Endodermal cell (in vitro differentiated cells): Measurements from ENCODE around the gene SPRY2. TPM values are rescaled to one million over a fixed set of nuclear protein-coding genes. Genes with fewer than 3 reads are reported as not detected.

ENCODE experiments used
- DNase-seq: peaks from one replicate; pipeline ENCODE4 v3.0.0-alpha.2; 2017
- H3K27ac ChIP-seq: 2 replicates; pipeline ENCODE4 v1.5.1; 2013; ENCODE audit warnings: mild to moderate bottlenecking, low read depth, low read length, moderate library complexity
- H3K27me3 ChIP-seq: 2 replicates; pipeline ENCODE4 v1.6.1; 2013; ENCODE audit warnings: mild to moderate bottlenecking, low read length, moderate library complexity; ENCODE audit not compliant: insufficient read depth, control insufficient read depth, poor library complexity, severe bottlenecking
- H3K36me3 ChIP-seq: 2 replicates; pipeline ENCODE4 v1.7.0; 2013; ENCODE audit warnings: mild to moderate bottlenecking, low read length, moderate library complexity; ENCODE audit not compliant: control insufficient read depth, insufficient read depth
- H3K4me1 ChIP-seq: one replicate; pipeline ENCODE4 v1.7.0; 2013; ENCODE audit warnings: low read length; ENCODE audit not compliant: control insufficient read depth, insufficient read depth
- H3K4me3 ChIP-seq: 2 replicates; pipeline ENCODE4 v1.5.1; 2013; ENCODE audit warnings: mild to moderate bottlenecking, low read length, moderate library complexity
- H3K9ac ChIP-seq: 2 replicates; pipeline ENCODE4 v1.6.1; 2013; ENCODE audit warnings: mild to moderate bottlenecking, low read length, moderate library complexity; ENCODE audit not compliant: poor library complexity, severe bottlenecking; ENCODE audit errors: extremely low read depth
- H3K9me3 ChIP-seq: 2 replicates; pipeline ENCODE4 v1.6.1; 2013; ENCODE audit warnings: mild to moderate bottlenecking, low read length, moderate library complexity; ENCODE audit not compliant: control insufficient read depth
- H3K27ac Mint-ChIP-seq: 2 replicates; pipeline ENCODE4 v1.8.0; 2020; ENCODE audit warnings: mixed read lengths
- H3K27me3 Mint-ChIP-seq: 2 replicates; pipeline ENCODE4 v1.8.0; 2021; ENCODE audit warnings: mild to moderate bottlenecking, mixed read lengths; ENCODE audit not compliant: insufficient read depth
- H3K36me3 Mint-ChIP-seq: 2 replicates; pipeline ENCODE4 v1.8.0; 2020; ENCODE audit warnings: low read depth, mixed read lengths
- H3K4me1 Mint-ChIP-seq: 2 replicates; pipeline ENCODE4 v1.8.0; 2020; ENCODE audit warnings: mixed read lengths
- H3K4me3 Mint-ChIP-seq: 2 replicates; pipeline ENCODE4 v1.8.0; 2020; ENCODE audit warnings: mild to moderate bottlenecking, moderate library complexity, mixed read lengths
- H3K9me3 Mint-ChIP-seq: 2 replicates; pipeline ENCODE4 v1.8.0; 2020; ENCODE audit warnings: mild to moderate bottlenecking, mixed read lengths
- CTCF ChIP-seq: fragments of 200-600 bp; sonication (generic); conservative IDR thresholded peaks from 2 replicates; pipeline ENCODE4 v1.5.0; 2021; ENCODE audit warnings: antibody characterized with exemption, mild to moderate bottlenecking
- WGBS, 2 experiments: methylation state at CpG; one replicate each; pipeline versions ENCODE4 v1.1.5 to v1.1.7; 2013; ENCODE audit warnings: missing lambda C conversion rate in 2 of 2, mixed read lengths in 1 of 2; ENCODE audit not compliant: insufficient coverage in 1 of 2, insufficient read length in 1 of 2; 5-methylcytosine and 5-hydroxymethylcytosine counted together
- long read RNA-seq, 4 experiments: library from polyadenylated mRNA in 2 of 4; library from RNA in 1 of 4; library from capped mRNA in 1 of 4; stranded (forward) in 3 of 4; unstranded in 1 of 4; transcript quantifications; one replicate each; pipeline ENCODE4 v2.0.0, GENCODE V29; 2020 to 2021; ENCODE audit warnings: inconsistent platforms in 1 of 4
- polyA plus RNA-seq, 2 experiments: library from polyadenylated mRNA; stranded (reverse); fragments of 50-300 nt; gene quantifications; one replicate each; pipeline ENCODE4 v1.2.3, GENCODE V29; 2013
- total RNA-seq, 2 donors: library from RNA; stranded (reverse); fragmentation: NEBNext Ultra II Directional in 1 of 2; extraction: Animal tissue kit (Norgen Biotek cat#: 25700) in 1 of 2; gene quantifications; 2 replicates in 1 of 2; 3 replicates in 1 of 2; pipeline ENCODE4 v1.2.1, GENCODE V29; 2021

The SPRY2 gene
- 10 to 100 TPM; 87.7 to 96.9 TPM for total RNA-seq
- 92.3 TPM for polyA plus RNA-seq (2013, experiment 1 of 2)
- 111 TPM for polyA plus RNA-seq (2013, experiment 2 of 2)
- long read RNA-seq, experiment 1, transcript SPRY2-202 (2 exons, 2,111 nt), result major isoform, 35 of 46 reads
- long read RNA-seq, experiment 1, partial matches to known transcripts, result 0 of 46 reads
- long read RNA-seq, experiment 1, other reads (novel, unspliced or antisense), result 11 of 46 reads
- long read RNA-seq, experiment 2, transcript SPRY2-202 (2 exons, 2,111 nt), result major isoform, 93 of 106 reads
- long read RNA-seq, experiment 2, partial matches to known transcripts, result 0 of 106 reads
- long read RNA-seq, experiment 2, other reads (novel, unspliced or antisense), result 13 of 106 reads
- long read RNA-seq, experiment 3, transcript SPRY2-202 (2 exons, 2,111 nt), result major isoform, 6 of 14 reads
- long read RNA-seq, experiment 3, partial matches to known transcripts, result 0 of 14 reads
- long read RNA-seq, experiment 3, other reads (novel, unspliced or antisense), result 8 of 14 reads
- long read RNA-seq, experiment 4, transcript SPRY2-202 (2 exons, 2,111 nt), result major isoform, 19 of 28 reads
- long read RNA-seq, experiment 4, partial matches to known transcripts, result 0 of 28 reads
- long read RNA-seq, experiment 4, other reads (novel, unspliced or antisense), result 9 of 28 reads

- Mint-ChIP-seq H3K27ac (peak within 1 kb of the TSS; percentile 98), H3K4me1 (peaks cover 49% of the 10 kb centered on the region)
Observed at GRCh38 chr13:80341101-80341755, at the start of gene SPRY2. SPRY2 (minus strand) TSS chr13:80341126; CDS start chr13:80337705, 3,421 bp downstream.

GRCh38 chr13:80390338-80390737 is 49.4 kb upstream of the SPRY2 start:
- DNase-seq, result no peak
- Mint-ChIP-seq H3K4me3 (no peak overlapping the region), H3K9me3 (peaks cover 8% of the 10 kb centered on the region), H3K27me3 (no peaks in the 10 kb centered on the region), H3K27ac (no peak overlapping the region), H3K4me1 (no peaks in the 10 kb centered on the region), H3K36me3 (no peaks in the 10 kb centered on the region)
- WGBS, 2 experiments, result no CpG with 5 or more reads among the region's 1 CpG
- no peak overlapping the region for H3K9ac ChIP-seq
- H3K27me3 ChIP-seq, result no peaks in the 10 kb centered on the region
- H3K4me3 ChIP-seq, result no peak overlapping the region
- no peak for TF ChIP-seq CTCF
- H3K36me3 ChIP-seq, result no peaks in the 10 kb centered on the region
- no peak overlapping the region for H3K27ac ChIP-seq
- H3K9me3 ChIP-seq, result peaks cover 11% of the 10 kb centered on the region
- no peaks in the 10 kb centered on the region for H3K4me1 ChIP-seq

More at GRCh38 chr13:80341101-80341755, at the start of gene SPRY2:
- H3K4me1 ChIP-seq, result peaks cover 12% of the 10 kb centered on the region
- H3K9ac ChIP-seq, result peak within 1 kb of the TSS; percentile 100
- no peaks in the 10 kb centered on the region for H3K27me3 ChIP-seq
- H3K27ac ChIP-seq, result peak within 1 kb of the TSS; percentile 99
- no peaks in the 10 kb centered on the region for H3K9me3 ChIP-seq
- Mint-ChIP-seq H3K27me3 (no peaks in the 10 kb centered on the region), H3K4me3 (no peak within 1 kb of the TSS), H3K36me3 (peaks cover 2% of the 10 kb centered on the region), H3K9me3 (no peaks in the 10 kb centered on the region)
- peak; percentile 35 for TF ChIP-seq CTCF
- H3K36me3 ChIP-seq, result peaks cover 26% of the 10 kb centered on the region
- peak within 1 kb of the TSS; percentile 99 for H3K4me3 ChIP-seq
- DNase-seq, result peak; percentile 97
- WGBS, 2 experiments, result 0% methylated on average over 10 to 45 of the region's 54 CpGs
